Cardiac septum (tissue), 1 donor: ENCODE results near the gene LTBP4. TPM values are rescaled to one million over a fixed set of nuclear protein-coding genes. Genes with fewer than 3 reads are reported as not detected.

Experiments used
- DNase-seq: peaks from one replicate; pipeline ENCODE4 v3.0.0-alpha.2; 2020; ENCODE audit warnings: low spot score
- intact Hi-C: fragments of 100-400 bp; cut with DNase I; formaldehyde crosslinking; loops from one replicate; pipeline ENCODE4 v1.14.0; 2022
- total RNA-seq: library from RNA; stranded (reverse); fragmentation: NEBNext Ultra II Directional; extraction: Animal tissue kit (Norgen Biotek cat#: 25700); gene quantifications from one replicate; pipeline ENCODE4 v1.2.1, GENCODE V29; 2021
- donor health status: DM: no; HTN: no; CAD: no.

The LTBP4 gene
- total RNA-seq, 1 donor from 2014 or later, result 216 TPM

DNA sequence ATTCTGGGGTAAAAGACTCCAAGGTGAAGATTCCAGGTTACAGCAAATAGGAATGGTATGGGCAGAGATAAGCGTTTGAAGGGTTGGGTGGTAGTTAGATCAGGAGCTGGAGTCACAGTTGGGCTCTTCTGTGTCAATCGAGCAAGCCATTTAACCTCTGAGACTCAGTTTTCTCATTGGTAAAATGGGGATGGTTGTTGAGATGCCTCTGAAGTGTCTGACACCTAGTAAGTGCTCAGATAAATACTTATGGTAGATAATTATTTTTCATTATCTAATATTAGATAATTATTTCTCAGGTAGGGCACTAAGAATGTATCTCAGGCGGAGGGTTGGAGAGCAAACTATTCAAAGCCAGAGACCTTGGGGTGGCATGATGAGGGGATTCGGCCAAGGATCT is 7.8 kb downstream of the LTBP4 start:
- intact Hi-C loops, result no loop called here
- DNase-seq, result no peak

DNA sequence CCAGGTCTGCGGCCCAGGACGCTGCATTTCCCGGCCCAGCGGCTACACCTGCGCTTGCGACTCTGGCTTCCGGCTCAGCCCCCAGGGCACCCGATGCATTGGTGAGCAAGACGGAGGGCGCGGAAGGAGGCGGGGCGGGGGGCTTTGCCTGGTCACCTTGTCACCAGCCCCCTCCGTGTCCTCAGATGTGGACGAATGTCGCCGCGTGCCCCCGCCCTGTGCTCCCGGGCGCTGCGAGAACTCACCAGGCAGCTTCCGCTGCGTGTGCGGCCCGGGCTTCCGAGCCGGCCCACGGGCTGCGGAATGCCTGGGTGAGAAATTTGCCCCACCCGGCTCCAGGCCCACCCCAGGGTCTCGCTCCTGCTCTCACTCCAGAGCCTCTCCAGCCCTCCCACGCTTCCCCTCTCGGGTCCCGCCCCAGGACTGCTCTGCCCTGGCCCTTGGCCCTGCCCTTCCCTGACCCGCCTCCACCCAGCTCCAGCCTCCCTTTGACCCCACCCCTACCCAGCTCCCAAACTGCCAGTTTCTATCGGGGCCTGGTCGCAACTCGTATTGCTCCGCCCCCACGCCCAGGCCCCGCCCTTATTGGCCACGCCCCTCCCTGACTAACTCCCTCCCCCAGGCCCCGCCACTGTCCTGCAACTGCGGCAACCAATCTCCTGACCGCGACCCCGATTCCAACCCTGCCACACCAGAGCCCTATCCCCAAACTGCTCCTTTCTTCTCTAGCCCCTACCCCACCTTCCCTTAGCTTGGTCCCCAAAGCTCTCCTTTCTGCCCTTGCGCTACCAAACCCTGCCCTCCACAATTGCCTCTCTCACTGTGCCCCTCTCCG is 8.6 kb downstream of the LTBP4 start:
- peak; percentile 92 for DNase-seq
- intact Hi-C loops, result no loop called here

DNA sequence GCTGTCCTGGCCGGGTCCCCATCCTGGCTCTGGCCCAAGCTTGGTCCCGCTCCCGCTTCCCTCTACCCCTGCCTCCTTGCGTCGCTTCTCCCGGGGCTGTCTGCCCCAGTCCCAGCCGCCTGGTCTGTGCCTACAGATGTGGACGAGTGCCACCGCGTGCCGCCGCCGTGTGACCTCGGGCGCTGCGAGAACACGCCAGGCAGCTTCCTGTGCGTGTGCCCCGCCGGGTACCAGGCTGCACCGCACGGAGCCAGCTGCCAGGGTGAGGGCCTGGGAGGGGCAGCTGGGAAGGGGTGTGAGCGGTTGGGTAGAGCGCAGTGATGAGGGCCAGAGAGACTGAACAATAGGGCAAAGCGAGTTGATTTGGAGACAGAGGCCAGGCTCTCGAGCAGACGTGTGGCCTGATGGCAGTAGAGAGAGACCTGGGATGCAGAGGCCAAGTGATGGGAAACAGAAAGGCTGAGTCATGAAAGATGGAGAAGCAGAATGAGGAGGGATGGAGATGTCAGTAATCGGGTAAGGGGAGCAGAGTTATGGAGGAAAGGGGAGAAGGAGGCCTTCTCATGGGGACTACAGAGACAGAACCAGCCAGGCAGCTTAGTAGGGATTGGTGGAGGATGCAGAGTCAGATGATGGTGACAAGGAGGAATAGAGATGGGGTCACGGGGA is 9.4 kb downstream of the LTBP4 start:
- DNase-seq, result peak; percentile 88
- intact Hi-C loops, result no loop called here

DNA sequence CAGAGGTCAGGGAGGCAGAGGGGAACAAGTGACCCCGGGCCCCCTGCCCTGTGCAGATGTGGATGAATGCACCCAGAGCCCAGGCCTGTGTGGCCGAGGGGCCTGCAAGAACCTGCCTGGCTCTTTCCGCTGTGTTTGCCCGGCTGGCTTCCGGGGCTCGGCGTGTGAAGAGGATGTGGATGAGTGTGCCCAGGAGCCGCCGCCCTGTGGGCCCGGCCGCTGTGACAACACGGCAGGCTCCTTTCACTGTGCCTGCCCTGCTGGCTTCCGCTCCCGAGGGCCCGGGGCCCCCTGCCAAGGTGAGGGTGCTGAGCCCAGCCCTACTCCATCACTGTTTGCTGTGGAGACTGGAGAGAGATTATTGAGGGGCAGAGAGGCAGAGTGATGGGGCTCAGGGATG is 9.9 kb downstream of the LTBP4 start:
- intact Hi-C loops, result no loop called here
- no peak for DNase-seq

DNA sequence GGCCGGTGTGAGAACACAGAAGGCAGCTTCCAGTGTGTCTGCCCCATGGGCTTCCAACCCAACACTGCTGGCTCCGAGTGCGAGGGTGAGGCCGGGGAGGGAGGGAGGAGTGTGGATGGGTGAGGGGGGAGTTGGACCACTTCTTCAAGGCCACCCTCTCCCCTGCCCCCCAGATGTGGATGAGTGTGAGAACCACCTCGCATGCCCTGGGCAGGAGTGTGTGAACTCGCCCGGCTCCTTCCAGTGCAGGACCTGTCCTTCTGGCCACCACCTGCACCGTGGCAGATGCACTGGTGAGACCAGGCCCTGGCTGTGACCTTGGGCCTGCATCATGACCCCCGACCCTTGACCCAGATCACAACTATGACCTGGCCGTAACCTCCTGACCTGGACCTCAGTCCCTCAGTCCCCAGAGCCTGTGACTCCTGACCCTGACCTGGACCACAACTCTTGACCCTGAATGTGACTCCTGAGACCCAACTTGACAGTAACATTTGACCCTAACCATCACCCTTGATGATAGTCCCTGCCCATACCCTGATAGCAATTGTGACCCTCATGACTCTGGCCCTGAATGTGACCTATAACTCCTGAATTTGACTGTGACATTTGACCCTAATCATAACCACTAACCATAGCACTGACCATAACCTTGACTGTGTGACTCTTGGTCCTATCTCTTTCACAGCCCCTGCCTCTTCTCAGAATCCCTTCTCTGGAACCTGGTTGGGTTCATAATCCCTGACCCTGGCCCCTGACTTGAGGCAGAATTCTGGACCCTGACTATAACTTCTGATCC is 10.9 kb downstream of the LTBP4 start:
- no peak for DNase-seq
- intact Hi-C loops, result no loop called here

DNA sequence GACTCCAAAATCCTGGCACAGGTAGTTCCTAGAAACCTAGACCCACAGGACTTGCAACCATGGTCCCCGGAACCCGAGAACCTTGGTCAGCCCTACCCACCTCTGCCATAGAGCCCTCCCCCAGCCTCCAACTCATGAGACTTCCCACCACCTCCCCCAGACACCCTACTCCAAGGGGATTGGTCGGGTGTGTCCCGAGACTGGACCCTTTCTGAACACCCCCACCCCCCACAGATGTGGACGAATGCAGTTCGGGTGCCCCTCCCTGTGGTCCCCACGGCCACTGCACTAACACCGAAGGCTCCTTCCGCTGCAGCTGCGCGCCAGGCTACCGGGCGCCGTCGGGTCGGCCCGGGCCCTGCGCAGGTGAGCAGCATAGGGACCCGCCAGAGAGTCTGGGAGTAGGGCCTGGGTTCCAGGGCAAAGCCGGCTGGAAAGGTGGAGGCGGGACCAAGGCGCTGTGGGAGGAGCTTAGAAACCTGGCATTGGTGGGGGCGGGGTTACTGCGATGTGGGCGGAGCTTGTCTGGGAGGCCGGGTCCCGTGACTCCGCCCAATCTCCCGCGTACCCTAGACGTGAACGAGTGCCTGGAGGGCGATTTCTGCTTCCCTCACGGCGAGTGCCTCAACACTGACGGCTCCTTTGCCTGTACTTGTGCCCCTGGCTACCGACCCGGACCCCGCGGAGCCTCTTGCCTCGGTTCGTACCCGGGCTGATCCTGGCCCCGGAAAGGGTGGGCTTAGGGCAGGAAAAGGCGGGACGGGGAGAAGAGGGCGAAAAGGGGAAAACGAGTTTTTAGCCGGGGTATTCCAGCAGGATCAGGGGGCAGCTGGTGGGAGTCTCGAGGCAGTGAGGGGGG is 11.9 kb downstream of the LTBP4 start:
- DNase-seq, result no peak
- intact Hi-C loops, result no loop called here

DNA sequence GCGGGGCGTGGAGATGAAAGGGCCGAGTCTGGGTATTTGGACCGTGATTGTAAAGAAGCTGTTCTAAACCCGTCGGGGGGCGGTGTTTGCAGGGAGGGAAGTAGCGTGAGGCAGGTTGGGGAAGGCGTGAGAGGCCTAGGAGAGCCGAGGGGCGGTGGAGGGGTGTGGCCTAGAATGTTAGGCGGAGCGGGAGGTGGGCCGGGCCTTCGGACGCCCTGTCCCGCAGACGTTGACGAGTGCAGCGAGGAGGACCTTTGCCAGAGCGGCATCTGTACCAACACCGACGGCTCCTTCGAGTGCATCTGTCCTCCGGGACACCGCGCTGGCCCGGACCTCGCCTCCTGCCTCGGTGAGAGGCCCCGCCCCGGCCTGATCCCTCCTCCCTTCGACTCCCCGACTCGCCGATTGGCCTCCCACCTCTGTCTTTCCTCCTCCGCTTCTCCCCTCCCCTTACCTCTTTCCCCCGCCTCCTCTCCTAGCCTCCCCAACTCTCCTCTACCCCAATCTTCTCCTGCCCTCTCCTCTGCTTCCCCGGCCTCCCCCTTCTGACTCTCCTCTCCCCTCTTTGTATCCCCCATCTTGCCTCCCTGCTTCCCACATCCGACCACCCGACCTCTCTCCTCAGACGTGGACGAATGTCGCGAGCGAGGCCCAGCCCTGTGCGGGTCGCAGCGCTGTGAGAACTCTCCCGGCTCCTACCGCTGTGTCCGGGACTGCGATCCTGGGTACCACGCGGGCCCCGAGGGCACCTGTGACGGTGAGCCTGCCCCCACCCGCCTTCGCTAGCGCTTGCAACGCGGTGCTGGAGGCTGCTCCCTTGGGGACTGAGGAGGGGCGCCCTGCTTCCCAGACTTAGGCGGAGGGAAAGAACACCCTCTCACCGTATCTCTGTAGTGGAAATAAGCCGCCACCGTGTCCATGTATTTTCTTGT is 12.8 kb downstream of the LTBP4 start:
- intact Hi-C loops, result no loop called here

DNA sequence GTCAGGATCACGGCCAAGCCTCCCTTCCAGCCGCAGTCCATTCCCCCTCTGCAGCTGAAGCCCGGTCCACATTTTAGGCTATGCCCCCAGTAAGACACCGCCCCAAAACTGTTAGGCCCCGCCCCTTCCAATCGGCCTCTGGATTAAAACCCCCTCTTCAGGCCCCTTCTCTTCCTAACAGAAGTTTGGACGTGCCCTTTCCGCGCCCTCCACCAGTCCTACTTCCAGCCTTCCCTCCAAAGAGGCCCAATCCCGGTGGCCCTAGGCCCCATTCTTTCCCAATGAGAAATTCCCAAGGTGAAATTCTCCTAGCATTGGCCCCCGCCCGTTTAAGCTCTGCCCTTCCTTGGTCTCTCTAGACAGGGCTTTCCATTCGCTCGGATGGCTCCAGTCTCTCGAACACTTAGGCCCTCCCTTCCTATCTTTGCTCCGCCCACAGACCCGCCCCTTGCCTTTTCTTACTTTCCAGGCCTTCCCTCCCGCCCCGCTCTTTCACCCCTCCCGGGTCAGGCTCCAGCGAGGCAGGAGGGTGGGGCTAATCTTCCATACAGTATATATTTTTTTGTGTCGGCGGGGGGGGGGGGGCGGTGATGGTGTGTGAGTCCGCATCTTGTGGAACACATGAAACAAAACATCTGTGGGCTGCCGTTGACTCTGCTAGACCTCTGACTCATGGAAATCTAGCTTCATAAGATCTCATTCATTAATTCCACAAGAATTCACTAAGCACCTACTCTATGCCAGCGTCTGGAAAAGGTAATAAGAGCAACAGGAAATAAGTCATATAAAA is 13.6 kb downstream of the LTBP4 start:
- intact Hi-C loops, result no loop called here
- DNase-seq, result peak; percentile 85

More for the DNA sequence above, 12.8 kb downstream of the LTBP4 start:
- peak; percentile 85 for DNase-seq

DNA sequence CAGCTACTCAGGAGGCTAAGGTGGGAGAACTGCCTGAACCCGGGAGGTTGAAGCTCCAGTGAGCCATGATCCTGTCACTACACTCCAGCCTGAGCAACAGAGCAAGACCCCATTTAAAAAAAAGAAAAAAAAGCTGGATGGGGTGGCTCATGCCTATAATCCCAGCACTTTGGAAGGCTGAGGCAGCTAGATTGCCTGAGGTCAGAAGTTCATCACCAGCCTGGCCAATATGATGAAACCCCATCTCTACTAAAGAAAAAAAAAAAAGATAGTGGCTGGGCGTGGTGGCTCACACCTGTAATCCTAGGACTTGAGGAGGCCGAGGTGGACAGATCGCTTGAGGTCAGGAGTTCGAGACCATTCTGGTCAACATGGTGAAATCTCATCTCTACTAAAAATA is 15.0 kb downstream of the LTBP4 start:
- intact Hi-C loops, result no loop called here
- no peak for DNase-seq

DNA sequence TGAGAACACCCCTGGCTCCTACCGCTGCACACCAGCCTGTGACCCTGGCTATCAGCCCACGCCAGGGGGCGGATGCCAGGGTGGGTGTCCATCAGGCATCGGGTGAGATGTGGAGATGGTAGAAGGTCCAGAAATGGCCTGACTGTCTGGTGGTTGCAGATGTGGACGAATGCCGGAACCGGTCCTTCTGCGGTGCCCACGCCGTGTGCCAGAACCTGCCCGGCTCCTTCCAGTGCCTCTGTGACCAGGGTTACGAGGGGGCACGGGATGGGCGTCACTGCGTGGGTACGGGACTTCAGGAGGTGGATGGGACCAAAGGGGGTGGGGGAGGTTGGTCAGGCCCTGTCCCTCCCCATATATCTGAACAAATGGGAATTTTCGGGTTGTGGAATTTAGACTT is 15.8 kb downstream of the LTBP4 start:
- intact Hi-C loops, result no loop called here
- DNase-seq, result no peak

DNA sequence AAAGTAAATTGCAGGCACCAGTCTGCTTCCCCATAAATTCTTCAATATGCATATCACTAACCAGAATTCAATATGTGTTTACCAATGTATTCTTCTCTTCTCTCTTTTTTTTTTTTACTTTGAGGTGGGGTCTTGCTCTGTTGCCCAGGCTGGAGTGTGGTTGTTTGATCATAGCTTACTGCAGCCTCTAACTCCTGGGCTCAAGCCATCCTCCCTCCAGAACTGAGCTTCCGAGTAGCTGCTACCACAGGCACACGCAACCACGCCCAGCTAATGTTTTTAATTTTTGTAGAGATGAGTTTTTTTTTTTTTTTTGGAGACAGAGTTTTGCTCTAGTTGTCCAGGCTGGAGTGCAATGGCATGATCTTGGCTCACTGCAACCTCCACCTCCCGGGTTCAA is 16.8 kb downstream of the LTBP4 start:
- no peak for DNase-seq
- intact Hi-C loops, result no loop called here

DNA sequence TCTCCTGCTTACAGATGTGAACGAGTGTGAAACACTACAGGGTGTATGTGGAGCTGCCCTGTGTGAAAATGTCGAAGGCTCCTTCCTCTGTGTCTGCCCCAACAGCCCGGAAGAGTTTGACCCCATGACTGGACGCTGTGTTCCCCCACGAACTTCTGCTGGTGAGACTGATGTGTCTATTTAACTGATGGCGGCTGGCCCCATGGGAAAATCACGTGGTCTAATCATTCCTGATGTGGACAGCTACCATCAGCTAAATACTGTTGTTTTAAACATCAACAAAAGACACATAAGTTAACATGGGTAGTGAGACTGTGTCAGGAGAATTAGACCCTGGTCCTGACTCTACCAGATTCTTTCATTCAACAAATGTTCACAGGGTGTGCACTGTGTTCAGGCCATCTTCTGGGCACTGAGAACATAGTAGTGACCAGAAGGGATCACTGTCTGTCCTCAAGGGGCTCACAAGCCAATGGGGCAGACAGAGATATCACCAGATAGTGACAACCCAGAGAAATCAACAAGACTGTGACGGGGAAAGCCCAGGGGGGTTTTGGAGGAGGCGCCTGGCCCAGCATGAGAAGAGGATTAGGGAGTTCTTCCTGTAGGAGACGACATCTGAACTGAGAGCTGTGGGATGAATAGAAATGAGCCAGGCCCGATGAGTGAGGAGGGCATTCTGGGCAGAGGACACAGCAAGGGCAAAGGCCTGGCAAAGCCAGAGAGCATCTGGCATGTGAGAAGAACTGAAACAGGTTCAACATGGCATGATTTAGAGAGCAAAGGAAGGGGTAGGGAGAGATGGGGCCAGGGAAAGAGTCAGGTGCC is 18.4 kb downstream of the LTBP4 start:
- intact Hi-C loops, result no loop called here
- no peak for DNase-seq

DNA sequence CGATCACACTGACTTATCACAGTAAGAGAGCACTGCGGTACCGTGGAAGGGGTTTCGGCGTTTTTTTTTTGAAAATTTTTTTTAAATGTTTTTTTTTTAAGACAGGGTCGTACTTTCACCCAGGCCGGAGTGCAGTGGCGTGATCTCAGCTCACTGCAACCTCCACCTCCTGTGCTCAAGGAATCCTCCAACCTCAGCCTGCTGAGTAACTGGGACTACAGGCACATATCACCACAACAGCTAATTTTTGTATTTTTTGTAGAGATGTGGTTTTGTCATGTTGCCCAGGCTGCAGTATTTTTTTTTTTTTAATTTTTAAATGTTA is 19.0 kb downstream of the LTBP4 start:
- DNase-seq, result no peak
- intact Hi-C loops, result no loop called here

DNA sequence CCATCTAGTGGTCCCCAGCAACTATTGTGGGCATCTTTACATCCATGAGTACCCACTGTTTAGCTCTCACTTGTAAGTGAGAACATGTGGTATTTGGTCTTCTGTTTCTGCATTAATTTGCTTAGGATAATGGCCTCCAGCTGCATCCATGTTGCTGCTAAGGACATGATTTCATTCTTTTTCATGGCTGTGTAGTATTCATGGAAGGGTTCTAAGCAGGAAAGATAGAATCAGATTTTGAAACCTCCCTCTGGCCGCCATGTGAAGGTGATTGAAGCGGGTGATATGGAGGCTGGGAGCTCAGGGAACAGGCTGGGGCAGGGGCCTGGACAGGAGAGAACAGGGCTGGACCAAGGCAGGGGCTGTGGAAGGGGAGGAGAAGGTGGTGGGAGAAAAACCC is 20.1 kb downstream of the LTBP4 start:
- intact Hi-C loops, result no loop called here
- no peak for DNase-seq

DNA sequence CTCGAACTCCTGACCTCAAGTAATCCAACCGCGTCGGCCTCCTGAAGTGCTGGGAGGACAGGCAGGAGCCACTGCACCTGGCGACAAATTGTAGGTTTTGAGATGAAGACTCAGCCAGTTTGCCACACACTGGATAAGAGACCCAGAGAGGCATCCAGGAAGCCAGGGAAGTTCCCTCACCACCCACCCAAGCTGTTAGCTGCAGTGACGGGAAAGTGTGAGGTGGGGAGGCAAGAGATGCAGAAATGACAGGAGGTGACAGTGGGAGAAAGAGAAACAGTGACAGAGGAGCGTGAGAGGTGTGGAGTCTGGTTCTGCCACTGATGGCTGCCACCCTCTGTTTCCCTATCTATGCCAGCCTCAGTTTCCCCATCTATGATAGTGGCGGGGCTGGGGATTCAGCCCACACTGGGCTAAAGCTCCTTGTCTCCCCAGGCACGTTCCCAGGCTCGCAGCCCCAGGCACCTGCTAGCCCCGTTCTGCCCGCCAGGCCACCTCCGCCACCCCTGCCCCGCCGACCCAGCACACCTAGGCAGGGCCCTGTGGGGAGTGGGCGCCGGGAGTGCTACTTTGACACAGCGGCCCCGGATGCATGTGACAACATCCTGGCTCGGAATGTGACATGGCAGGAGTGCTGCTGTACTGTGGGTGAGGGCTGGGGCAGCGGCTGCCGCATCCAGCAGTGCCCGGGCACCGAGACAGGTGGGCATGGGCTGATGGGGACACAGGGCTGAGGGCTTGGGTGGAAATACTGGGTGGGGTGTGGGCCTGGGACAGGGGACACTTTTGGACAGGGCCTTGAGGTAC is 21.0 kb downstream of the LTBP4 start:
- no peak for DNase-seq
- intact Hi-C loops, result no loop called here

DNA sequence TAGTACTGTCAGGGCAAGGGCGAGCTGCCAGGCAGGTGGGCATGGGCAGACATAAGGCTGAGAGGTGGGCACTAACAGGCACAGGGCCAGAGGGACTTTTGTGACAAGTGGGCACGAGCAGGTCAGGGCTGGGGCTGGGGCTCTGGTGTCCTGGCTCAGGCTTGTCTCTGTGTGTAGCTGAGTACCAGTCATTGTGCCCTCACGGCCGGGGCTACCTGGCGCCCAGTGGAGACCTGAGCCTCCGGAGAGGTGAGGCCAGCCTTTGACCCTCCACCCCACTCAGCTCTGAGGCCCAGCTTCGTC is 21.6 kb downstream of the LTBP4 start:
- no peak for DNase-seq

More for the DNA sequence above, 21.6 kb downstream of the LTBP4 start:
- intact Hi-C loops, result no loop called here
